HG03066 (cell line): ENCODE results near the gene RBM44.
"Not testable (repeated sequence)": the region's sequence is repeated elsewhere in the genome, so short reads cannot be mapped to it uniquely, and the experiment has no call there.

Experiments
- ATAC-seq: cut with Tn5 transposase; IDR thresholded peaks from one replicate; pipeline ENCODE4 v1.9.1; 2021; ENCODE audit warnings: low read depth; ENCODE audit not compliant: unreplicated experiment

The RBM44 gene

DNA sequence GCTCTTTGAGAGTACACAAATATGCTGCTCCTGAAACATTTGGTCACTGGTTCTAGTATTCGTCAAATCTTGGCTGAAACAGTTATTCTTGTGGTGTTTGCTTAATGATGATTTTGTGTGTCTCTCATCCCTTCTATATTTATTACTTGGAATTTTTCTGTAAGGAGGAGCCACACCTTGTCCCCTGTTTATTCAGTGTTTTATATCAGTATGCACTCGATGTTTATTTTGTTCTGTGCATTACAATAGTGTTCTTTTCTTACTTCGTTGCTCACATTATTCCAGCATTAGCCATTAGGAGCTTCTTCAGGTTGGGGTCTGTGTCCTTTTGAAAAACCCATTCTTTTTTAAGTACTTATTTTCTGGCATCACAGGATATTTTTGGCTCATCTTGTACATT is 55.7 kb downstream of the RBM44 start:
- no peak for ATAC-seq

DNA sequence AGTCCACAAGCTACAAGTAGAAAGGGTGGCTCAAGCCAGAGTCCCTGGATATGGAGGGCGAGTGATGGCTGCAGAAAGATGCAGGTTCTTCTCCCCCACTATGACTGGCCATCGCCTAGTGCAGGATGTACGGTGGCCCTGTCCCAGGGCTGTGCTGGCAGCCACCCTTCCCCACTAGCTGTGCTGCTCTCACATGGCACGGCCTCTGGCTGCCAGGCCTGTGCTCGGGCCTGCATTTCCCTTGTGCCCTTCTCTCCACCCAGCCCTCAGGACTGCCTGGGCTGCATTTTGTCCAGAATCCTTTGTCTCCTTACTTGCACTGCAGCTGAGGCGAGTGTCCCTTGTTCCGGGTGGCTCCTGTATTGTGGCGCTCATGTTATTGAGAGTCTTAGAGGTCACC is 59.2 kb downstream of the RBM44 start:
- no peak for ATAC-seq

DNA sequence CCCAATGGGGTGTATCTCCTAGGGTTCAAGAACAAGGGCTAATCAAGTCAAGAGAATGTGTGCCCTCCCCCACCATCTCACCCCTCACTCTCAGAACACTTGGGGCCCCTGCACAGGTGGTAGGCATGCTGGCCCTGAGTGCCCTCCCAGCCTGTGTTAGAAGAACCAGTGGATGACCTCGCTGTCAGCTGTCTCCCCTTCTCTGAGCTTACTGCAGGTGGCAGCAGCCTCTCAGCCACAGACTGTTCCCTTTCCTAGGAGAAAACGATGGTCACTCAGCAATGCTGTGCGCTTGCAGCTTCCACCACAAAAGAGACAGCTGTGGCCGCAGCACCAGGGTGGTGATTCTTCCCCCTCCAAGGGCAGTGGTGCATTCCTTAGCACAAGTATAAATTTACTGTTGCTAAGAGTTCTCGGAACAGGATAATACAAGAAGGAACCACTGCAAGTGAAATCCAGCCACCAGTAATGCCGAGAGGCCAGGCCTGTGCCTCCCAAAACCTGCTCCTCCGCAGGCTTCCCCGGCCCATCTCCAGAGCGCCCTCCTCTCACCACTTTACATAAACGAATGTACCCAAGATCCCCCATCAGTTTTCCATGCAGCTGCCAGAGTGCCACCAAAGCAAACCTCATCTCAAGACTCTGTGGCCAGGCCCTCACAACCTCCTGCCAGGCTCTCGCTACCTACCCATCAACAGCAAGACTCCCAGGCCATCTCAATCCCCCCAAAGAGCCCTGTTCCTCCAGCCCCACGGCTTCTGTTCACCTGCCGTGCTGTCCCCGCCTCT is 59.9 kb downstream of the RBM44 start:
- ATAC-seq: peak; percentile 56

DNA sequence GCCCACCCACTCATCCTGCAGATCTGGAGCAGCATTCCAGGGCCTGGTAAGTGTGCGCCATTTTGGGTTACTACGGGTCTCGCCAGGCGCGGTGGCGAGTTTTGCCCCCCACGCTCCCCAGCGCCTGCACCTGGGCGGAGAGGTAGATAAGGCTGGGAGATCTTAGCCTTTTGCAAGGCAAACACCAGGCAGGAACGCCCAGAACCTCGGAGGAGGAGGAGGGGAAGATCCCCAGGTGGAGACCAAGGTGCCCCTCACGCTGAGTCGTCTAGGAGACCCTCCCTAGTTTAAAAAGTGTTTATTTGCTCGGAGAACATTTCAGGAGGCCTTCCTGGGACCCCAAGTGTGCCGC is 60.5 kb downstream of the RBM44 start:
- ATAC-seq: no peak

DNA sequence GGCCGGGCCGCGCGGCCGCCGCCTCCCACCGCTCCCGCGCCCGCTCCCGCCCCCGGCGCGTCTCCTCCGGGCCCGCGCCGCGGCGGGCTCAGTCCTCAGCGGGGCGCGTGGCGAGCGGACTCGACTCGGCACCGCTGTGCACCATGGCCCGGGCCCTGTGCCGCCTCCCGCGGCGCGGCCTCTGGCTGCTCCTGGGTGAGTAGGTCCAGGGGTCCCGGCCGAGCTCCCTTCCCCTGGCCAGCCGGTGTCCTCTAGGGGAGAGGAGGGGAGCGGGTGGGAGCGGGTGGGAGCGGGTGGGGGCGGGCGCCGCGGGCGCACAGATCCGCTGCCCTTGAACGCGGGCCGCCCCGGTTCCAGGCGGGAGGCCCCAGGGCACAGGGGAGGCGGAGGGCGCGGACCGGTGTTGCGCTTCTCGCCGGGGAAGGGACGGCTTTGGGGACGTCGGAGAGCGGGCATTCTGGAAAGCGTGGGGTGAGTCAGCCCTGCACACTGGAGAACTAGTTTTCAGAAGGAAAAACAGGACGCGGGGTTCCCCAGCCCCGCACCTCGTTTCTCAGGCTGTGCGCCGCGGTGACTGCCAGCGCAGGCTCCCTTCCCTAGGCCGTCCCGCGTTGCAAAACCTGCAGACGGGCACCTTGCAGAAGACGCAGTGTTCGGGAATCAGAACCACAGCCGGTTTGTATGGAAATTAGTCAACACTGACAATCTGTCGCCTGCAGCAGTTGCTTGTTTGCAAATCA is 61.1 kb downstream of the RBM44 start, which contains the start of gene RAMP1:
Gene RAMP1, plus strand, starts transcription at position 91 of the 740 bp plus-strand sequence. Its CDS starts 53 bp downstream, at position 144.
- no peak for ATAC-seq

DNA sequence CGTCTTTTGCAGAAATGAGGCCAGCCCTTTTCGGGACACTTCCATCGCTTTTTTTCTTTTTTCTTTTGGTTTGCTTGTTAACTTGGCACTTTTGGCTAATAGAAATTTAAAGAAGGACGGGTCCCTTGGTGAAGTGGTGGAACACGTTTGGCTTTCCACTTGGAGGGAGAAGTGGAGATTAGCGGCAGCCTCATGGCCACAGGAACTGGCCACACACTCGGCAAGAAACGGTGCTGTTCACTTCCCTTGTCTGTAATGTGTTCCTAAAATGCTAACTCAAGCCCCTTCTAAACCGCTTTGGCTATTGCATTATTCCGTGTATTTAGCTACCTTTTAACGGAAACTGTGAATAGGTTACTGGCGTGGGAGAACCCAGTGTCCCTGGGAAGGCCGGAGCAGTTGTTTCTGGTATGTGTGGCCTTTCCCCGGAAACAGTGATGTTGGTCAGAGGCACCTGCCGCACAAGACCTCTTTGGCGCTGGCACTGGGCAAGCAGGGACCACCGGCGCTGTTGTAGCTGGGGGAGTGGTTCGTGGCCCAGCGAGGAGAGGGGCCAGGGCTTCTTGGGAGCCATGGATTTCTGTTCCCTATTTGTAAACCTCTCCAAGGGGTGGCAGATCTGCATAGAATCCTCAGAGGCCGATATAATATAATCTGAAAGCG is 61.8 kb downstream of the RBM44 start:
- ATAC-seq: no peak

DNA sequence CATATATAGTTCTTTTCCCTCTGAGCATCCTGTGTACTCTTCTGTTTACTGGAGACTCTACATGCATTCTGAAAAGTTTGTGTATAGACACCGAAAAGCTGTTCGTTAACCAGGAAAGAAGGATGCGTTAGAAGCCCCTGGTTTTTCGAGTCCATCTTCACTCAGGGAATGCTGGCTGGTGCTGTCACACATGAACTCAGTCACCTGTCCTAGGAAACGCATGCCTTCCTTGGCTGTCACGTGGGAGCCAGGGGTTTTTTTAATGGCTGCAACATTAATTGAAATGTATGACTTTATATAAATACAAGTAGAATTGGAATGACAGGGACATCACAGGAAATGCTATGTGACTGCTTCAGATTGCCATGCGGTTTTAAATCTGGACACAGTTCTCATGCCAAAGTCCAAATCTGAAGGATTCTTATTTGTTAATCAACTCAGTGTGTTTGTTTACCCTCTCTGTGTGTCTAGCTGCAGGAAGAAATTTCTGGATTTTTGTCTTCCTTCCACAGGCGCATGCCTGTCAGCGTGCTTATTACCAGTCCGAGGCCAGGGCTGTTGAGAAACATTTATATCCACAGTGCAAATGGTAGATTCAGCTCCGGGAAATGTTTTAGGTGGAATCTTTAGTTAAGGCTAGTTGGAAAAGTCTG is 63.4 kb downstream of the RBM44 start:
- no peak for ATAC-seq

DNA sequence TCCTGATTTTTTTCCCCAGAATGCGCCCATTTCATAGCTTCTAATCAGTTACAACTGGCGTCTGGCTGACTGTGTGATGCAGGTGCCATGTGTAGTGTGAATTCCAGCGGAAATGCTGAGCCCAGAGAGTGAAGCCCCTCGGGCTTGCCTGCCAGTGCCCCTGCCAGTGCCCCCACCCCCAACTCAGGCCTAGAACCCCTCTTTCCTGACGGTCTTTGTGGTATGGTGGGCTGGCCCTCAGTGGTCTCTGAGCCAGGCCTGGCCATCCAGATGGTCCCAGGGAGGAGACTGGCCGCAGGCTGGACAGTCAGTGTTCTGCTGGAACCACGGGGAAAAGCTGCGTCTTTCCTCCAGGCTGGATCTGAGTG is 63.9 kb downstream of the RBM44 start:
- ATAC-seq: no peak

DNA sequence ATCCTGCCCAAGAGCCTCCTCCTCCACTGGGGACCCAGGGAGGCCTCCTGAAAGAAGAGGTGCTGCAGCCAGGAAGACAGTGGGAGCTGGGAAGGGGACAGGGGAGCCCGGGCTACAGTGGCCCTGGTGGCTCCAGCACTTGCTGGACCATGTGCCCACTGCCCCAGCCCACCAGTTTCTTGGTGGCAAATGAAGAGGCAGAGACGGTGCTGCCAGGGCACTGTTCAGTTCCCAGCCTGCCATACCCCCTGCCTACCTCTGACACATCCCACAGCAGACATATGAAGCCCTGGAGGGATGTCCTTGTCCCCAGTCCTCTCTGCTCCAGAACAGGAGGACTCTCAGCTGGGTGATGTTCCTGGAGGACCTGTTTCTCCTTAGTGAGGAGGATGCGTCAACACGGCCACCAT is 64.5 kb downstream of the RBM44 start:
- no peak for ATAC-seq

DNA sequence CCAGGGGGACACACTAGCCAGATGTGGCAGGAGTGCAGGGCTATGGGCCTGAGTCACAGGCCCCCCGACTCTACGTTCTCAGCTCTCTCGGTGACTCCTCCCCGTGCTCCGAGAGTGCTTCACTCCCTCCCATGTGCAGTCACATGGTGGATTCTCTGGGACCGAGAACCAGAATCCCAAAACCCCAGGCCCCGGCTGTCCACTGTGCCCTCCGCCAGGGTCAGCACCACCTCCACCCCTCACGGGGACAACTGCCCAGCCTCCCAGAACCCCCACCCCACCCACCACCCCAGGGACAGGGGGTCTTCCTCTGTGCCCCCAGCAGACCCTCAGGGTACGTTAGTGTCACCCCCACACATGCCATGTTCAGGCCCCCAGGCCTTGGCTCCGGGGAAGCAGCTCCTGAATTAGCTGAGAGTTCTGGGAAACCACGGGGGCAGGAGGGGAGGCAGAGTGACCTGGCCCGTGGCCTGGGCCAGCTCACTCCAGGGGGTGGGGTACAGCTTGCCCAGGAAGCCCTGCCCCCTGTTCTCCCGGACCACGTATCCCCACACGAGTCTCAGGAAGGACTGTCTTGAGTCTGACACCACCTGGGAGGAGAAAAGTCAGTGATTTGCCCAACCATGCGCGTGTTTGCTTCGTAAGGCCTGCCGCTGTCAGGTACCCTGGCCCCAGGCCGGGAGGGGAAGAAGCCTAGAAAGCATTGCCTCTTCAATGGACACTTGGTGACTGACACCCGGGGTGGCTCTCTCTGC is 65.3 kb downstream of the RBM44 start:
- ATAC-seq: no peak

DNA sequence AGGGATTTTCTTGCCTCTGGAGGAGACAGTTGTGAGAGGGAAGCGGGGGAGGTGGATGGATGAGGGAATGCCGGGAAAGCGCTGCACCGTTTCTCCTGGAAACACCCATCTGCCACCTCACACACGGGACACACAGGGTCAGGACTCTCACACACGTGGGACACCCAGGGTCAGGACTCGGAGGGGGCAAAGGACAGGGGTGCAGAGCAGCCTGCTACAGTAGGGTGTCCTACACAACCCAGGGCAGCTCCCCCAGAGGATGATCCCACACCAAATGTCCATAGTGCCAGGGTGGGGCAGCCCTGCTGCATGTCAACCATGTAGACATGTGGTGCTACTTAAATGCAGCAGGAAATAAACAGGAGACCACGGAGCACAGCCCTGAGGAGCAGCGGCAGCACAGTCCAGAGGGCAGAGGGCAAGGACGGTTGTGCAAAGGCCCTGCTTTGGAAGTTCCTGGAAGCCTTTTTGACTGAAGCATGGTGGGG is 65.9 kb downstream of the RBM44 start:
- ATAC-seq: no peak

DNA sequence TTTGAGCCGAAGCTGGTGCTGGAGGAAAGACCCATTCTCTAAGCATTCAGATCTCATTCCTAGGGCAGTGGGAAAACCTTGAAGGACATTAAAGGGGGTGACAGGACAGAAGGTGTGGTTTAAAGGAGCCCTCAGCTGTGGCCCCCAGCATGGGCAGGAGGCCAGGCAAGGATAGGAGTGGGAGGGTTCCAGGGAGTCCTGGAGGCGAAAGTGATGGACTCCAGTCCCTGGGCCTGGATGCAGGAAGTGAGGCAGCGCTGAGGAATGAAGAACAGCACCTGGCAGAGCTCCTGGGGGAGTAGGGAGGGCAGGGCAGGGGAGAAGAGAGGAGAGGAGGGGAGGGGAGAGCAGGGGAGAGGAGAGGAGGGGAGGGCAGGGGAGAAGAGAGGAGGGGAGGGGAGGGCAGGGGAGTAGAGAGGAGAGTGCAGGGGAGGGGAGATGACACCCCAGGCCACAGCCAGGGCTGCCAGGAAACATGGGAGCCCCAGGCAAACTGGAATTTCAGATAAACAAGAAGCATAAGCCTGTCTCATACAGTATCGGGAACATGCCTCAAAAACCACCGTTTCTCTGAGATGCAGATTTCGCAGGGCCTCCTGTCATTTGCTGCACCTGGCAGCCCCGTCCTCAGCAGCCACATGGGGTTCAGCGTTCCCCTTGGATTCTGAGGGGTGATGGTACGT is 66.5 kb downstream of the RBM44 start:
- no peak for ATAC-seq

DNA sequence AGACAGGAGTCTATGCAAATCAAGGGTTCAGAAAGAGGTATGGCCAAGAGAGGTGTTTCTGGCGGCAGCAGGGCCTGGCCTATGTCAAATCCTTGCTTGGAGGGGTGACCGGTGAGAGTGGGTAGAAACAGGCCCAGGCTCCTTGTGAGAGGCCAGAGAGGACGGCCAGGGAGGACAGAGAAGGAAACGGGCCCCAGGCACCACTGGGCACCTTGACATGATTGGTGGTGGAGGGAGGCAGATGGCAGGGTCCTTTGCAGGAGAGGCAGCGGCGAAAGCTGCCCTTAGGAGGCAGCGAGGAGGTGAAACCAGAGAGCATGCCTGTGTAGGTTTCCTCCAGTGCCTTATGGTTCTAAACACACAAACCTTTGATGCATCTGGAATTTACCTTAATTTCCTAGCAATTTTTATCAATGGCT is 67.1 kb downstream of the RBM44 start:
- no peak for ATAC-seq

DNA sequence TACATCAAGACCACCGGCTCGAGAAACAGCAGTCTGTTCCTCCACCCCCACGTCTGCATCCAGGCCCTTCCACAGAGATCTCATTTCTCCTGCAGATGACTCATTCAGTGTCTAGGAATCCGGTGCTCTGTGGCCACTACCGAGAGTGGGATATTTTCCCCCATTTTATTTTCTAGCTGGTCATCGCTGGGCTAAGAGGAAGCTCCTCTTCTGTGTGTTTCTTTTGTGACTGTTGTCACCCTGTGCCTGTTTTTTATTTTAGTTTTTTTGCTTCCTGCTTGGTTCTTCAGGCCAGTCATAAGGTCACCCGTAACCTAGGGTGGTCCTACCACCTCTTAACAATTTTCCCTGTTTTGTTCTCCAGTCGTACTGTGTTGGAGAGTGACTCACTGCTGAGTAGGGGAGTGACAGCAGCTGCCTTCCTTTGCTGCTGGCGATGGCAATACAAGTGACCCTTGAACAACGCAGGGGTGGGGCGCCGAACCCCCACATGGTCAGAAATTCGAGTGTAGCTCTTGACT is 67.6 kb downstream of the RBM44 start:
- no peak for ATAC-seq

DNA sequence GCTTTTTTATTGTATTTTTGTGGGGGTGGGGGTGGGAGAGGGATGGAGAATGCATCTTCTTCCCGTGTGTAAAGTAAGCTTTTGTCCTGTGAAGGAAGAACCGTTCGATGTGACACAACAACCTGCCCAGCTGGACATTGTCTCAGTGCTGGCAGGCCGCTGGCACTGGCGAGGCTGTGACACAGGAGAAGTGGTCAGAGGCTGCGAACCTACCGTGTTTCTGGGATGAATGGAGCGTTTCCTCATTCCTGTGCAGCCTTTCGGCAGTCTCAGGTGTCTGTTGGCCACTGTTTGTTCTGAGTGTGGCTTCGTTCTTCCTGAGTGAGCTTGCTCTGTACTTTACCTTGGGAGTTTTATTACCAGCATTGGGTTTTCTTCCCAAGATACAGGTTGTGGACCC is 68.9 kb downstream of the RBM44 start:
- no peak for ATAC-seq

DNA sequence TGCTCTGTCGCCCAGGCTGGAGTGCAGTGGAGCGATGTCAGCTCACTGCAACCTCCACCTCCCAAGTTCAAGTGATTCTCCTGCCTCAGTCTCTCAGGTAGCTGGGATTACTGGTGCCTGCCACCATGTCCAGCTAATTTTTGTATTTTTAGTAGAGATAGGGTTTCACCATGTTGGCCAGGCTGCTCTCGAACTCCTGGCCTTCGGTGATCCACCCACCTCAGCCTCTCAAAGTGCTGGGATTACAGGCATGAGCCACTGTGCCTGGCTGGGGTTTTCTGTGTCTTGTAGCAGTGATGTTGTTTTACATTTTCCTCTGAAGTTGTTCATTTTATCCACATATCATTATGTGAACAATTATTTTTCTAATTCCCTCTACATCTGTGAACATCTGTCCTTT is 69.5 kb downstream of the RBM44 start:
- not testable (repeated sequence) for ATAC-seq

DNA sequence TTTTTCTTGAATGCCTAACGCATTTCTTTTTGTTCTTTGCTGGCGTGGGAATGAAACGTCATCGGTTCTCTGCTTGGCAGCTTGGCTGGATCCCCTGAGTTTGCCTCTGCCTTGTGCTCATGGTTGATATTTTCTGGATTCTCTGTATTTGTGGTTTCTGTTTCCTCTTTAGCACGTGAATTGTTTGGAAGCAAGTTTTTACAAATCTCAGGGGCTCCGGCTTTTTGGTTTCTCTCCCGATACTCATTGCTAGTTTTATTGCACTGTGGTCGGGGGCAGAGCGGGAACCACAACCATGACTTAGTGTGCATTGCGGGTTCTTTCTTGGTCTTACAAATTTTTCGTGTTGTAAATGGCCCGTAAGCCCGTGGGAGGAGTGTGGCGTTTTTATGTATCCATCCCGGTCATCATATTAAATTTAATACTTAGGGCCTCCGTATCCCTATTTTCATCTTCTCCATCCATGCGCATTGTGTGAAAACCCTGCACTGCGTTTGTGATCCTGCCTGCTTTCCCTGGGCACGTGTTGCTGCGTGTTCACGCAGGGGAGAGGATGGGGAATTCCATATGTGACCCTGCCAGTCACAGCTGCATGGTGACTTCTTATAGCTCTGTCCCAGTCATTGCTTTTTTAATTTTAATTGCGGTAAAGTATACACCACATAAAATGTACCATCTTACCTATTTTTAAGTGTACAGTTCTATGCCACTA is 70.2 kb downstream of the RBM44 start:
- ATAC-seq: no peak

DNA sequence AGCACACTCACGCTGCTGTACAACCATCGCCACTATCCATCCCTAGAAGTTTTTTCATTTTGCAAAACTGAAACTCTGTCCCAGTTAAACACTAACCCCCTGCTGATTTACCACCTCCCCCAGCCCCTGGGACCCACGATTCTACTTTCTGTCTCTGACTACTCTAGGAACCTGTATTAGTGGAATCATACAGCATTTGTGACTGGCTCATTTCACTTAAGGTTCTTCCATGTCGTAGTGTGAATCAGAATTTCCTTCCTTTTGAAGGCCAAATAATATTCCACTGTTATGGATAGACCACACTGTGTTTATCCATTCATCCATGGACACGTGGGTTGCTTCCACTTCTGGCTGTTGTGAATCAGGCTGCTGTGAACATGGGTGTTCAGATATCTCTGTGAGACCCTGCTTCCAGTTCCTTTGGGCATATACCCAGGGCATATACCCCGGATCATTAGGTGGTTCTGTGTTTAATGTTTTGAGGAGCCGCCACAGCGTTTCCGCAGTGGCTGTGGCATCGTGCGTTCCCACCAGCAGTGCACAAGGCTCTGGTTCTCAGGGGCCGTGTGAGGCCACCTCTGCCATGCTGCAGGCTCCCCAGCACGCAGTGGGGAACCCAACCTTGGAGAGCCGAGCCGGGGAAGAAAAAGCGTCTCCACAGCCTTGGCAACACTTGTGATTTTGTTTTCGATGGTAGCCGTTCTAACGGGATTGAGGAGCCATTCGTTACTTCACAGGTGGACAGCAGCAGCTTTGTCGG is 70.9 kb downstream of the RBM44 start:
- no peak for ATAC-seq
